Keratinocyte (primary cell): ENCODE measurements around the gene CD7. TPM values are rescaled to one million over a fixed set of nuclear protein-coding genes. Genes with fewer than 3 reads are reported as not detected.

Source experiments
- DNase-seq: peaks from one replicate; pipeline ENCODE4 v3.0.0-alpha.2; 2011; ENCODE audit warnings: low read depth, missing footprints, low spot score
- FAIRE-seq: peaks from 2 replicates; lab custom pipeline; 2011; peaks lifted over from hg19 to GRCh38; lab: Jason Lieb, UNC
- H2AFZ ChIP-seq: 2 replicates; pipeline ENCODE4 v1.6.0; 2012; ENCODE audit warnings: low read length, control low read depth, inconsistent platforms; ENCODE audit not compliant: control insufficient read depth
- H3K27ac ChIP-seq: 2 replicates; pipeline ENCODE4 v1.5.1; 2011; ENCODE audit warnings: low read length; ENCODE audit not compliant: control insufficient read depth, insufficient read depth
- H3K27me3 ChIP-seq: 3 replicates; pipeline ENCODE4 v1.6.0; 2011; ENCODE audit warnings: low read length; ENCODE audit not compliant: control insufficient read depth, insufficient read depth; ENCODE audit errors: extremely low read depth
- H3K36me3 ChIP-seq, 2 experiments: 2 replicates in 1 of 2; 3 replicates in 1 of 2; pipeline ENCODE4 v1.5.1; 2011; ENCODE audit warnings: low read length in 2 of 2, mild to moderate bottlenecking in 1 of 2; ENCODE audit not compliant: control insufficient read depth in 2 of 2, insufficient read depth in 2 of 2; ENCODE audit errors: extremely low read depth in 1 of 2
- H3K4me1 ChIP-seq: 3 replicates; pipeline ENCODE4 v1.5.1; 2011; ENCODE audit warnings: low read length; ENCODE audit not compliant: control insufficient read depth, insufficient read depth; ENCODE audit errors: extremely low read depth
- H3K4me2 ChIP-seq: 3 replicates; pipeline ENCODE4 v1.6.0; 2011; ENCODE audit warnings: low read depth, low read length; ENCODE audit not compliant: control insufficient read depth, insufficient read depth; ENCODE audit errors: extremely low read depth
- H3K4me3 ChIP-seq, 3 experiments: fragments of 200-600 bp in 1 of 3; sonication (generic) in 1 of 3; 2 replicates in 2 of 3; 3 replicates in 1 of 3; pipeline ENCODE4 v1.5.1; 2011 to 2016; ENCODE audit warnings: low read length in 3 of 3, mild to moderate bottlenecking in 3 of 3, control low read depth in 2 of 3, inconsistent platforms in 1 of 3, low read depth in 1 of 3, mixed read lengths in 1 of 3, mixed run types in 1 of 3, moderate library complexity in 1 of 3; ENCODE audit not compliant: control insufficient read depth in 2 of 3, insufficient read depth in 2 of 3; ENCODE audit errors: extremely low read depth in 1 of 3
- H3K79me2 ChIP-seq: 2 replicates; pipeline ENCODE4 v1.6.0; 2012; ENCODE audit warnings: low read length; ENCODE audit not compliant: control insufficient read depth, insufficient read depth
- H3K9ac ChIP-seq: 3 replicates; pipeline ENCODE4 v1.6.0; 2011; ENCODE audit warnings: low read length; ENCODE audit not compliant: control insufficient read depth, insufficient read depth; ENCODE audit errors: extremely low read depth
- H3K9me1 ChIP-seq: 3 replicates; pipeline ENCODE4 v1.6.0; 2011; ENCODE audit warnings: low read length; ENCODE audit not compliant: control insufficient read depth, insufficient read depth; ENCODE audit errors: extremely low read depth
- H3K9me3 ChIP-seq: 2 replicates; pipeline ENCODE4 v1.5.1; 2012; ENCODE audit warnings: low read depth, low read length; ENCODE audit not compliant: control insufficient read depth
- H4K20me1 ChIP-seq: 3 replicates; pipeline ENCODE4 v1.6.0; 2011; ENCODE audit warnings: low read length; ENCODE audit not compliant: control insufficient read depth, insufficient read depth; ENCODE audit errors: extremely low read depth
- CTCF ChIP-seq, 3 experiments: IDR thresholded peaks in 1 of 3; conservative IDR thresholded peaks in 1 of 3; optimal IDR thresholded peaks in 1 of 3; 2 replicates in 2 of 3; 3 replicates in 1 of 3; pipeline versions ENCODE3 to v1.5.1; 2011; ENCODE audit warnings: low read length in 3 of 3, mild to moderate bottlenecking in 3 of 3, moderate library complexity in 2 of 3, control low read depth in 1 of 3, inconsistent platforms in 1 of 3; ENCODE audit not compliant: insufficient read depth in 2 of 3; ENCODE audit errors: extremely low read depth in 1 of 3
- EZH2 ChIP-seq: IDR thresholded peaks from one replicate; pipeline ENCODE4 v1.6.1; 2012; ENCODE audit warnings: inconsistent platforms, mild to moderate bottlenecking, low read length, moderate library complexity
- dilution Hi-C: fragments of 300-500 bp; cut with MboI; formaldehyde crosslinking; loops from one replicate; pipeline ENCODE4 v1.7.0; 2020; ENCODE audit warnings: low sequenced_read_pairs; ENCODE audit not compliant: extremely low pct_ligation_motif_present
- polyA plus RNA-seq, 5 experiments: library from polyadenylated mRNA; depleted of rRNA in 3 of 5; stranded (reverse) in 3 of 5; stranded (forward) in 1 of 5; unstranded in 1 of 5; fragments of >200 nt; gene quantifications; 1 replicate in 1 of 5; 2 replicates in 3 of 5; 3 replicates in 1 of 5; pipeline versions ENCODE4 v1.2.1 to v1.2.3, GENCODE V29; 2011 to 2012; ENCODE audit warnings: missing spikeins in 2 of 5, low read depth in 1 of 5, low replicate concordance in 1 of 5

Gene CD7
- polyA plus RNA-seq, 1 donor (not counting 4 experiments of a cell fraction or from before 2014, with no cell fraction given): not detected

- FAIRE-seq (no peak), DNase-seq (no peak)
- Histone ChIP-seq H3K27ac (no peak overlapping the region), H3K4me1 (peaks cover 15% of the 10 kb centered on the region), H3K36me3 (peaks cover 2 to 16% of the 10 kb centered on the region in 2 experiments), H3K9ac (no peak overlapping the region), H3K4me2 (no peak overlapping the region), H3K79me2 (peaks cover 28% of the 10 kb centered on the region), H3K9me1 (peaks cover 5% of the 10 kb centered on the region), H3K9me3 (no peaks in the 10 kb centered on the region), H4K20me1 (peaks cover 16% of the 10 kb centered on the region), H3K27me3 (no peaks in the 10 kb centered on the region), H2AFZ (no peak overlapping the region), H3K4me3 (no peak overlapping the region)
- TF ChIP-seq EZH2 (no peak), CTCF (optimal IDR thresholded peaks at IDR 0.05 in 1 of 3, IDR thresholded peaks at IDR 0.05 in 1 of 3, conservative IDR thresholded peaks at IDR 0.05 in 1 of 3; ENCODE audit: extremely low read depth in 1 of 3, insufficient read depth in 2 of 3, low read length in 3 of 3) (no peak)
- dilution Hi-C loops: no loop called here
Measured at GRCh38 chr17:82275326-82275725, 42.1 kb downstream of the CD7 start.

- Histone ChIP-seq H3K27me3 (no peaks in the 10 kb centered on the region), H3K4me3 (peak overlapping the region; percentile 41 to 89 (median 80)), H3K9me1 (peaks cover 7% of the 10 kb centered on the region), H2AFZ (peak overlapping the region; percentile 79), H3K9me3 (no peaks in the 10 kb centered on the region), H3K9ac (peak overlapping the region; percentile 45), H3K27ac (no peak overlapping the region), H4K20me1 (peaks cover 26% of the 10 kb centered on the region), H3K36me3 (peaks cover 6 to 25% of the 10 kb centered on the region in 2 experiments), H3K4me1 (peaks cover 19% of the 10 kb centered on the region), H3K79me2 (peaks cover 38% of the 10 kb centered on the region), H3K4me2 (peak overlapping the region; percentile 76)
- DNase-seq (no peak), FAIRE-seq (no peak)
- dilution Hi-C loops: no loop called here
- TF ChIP-seq CTCF (optimal IDR thresholded peaks at IDR 0.05 in 1 of 3, IDR thresholded peaks at IDR 0.05 in 1 of 3, conservative IDR thresholded peaks at IDR 0.05 in 1 of 3; ENCODE audit: extremely low read depth in 1 of 3, insufficient read depth in 2 of 3, low read length in 3 of 3) (no peak), EZH2 (no peak)
Measured at GRCh38 chr17:82274134-82275020, 43.0 kb downstream of the CD7 start.
